22Rv1 (cell line): ENCODE results near the gene IGLL1.

Experiments used
- ZFX ChIP-seq: fragments of 450-650 bp; IDR thresholded peaks from 2 replicates; pipeline ENCODE4 v1.6.1; 2017; ENCODE audit warnings: antibody characterized with exemption, borderline replicate concordance
- TF ChIP-seq, protein P1 (sequence below): fragments of 450-650 bp; IDR thresholded peaks from 2 replicates; pipeline ENCODE4 v1.5.1; 2017; ENCODE audit warnings: mild to moderate bottlenecking

GRCh38 chr22:23533771-23534191, 46.3 kb downstream of the IGLL1 start:
- TF ChIP-seq, protein P1, sequence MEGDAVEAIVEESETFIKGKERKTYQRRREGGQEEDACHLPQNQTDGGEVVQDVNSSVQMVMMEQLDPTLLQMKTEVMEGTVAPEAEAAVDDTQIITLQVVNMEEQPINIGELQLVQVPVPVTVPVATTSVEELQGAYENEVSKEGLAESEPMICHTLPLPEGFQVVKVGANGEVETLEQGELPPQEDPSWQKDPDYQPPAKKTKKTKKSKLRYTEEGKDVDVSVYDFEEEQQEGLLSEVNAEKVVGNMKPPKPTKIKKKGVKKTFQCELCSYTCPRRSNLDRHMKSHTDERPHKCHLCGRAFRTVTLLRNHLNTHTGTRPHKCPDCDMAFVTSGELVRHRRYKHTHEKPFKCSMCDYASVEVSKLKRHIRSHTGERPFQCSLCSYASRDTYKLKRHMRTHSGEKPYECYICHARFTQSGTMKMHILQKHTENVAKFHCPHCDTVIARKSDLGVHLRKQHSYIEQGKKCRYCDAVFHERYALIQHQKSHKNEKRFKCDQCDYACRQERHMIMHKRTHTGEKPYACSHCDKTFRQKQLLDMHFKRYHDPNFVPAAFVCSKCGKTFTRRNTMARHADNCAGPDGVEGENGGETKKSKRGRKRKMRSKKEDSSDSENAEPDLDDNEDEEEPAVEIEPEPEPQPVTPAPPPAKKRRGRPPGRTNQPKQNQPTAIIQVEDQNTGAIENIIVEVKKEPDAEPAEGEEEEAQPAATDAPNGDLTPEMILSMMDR, result no peak
- TF ChIP-seq ZFX, result no peak
